H9 (cell line): ENCODE results near the gene PRDM11. TPM values are rescaled to one million over a fixed set of nuclear protein-coding genes. Genes with fewer than 3 reads are reported as not detected.

ENCODE experiments used
- DNase-seq: peaks from one replicate; pipeline ENCODE4 v3.0.0-alpha.2; 2017
- H2AFZ ChIP-seq: one replicate; pipeline ENCODE4 v1.6.1; 2013; ENCODE audit warnings: mild to moderate bottlenecking, low read length, control low read depth, moderate library complexity
- H2AK5ac ChIP-seq: 2 replicates; pipeline ENCODE4 v1.6.1; 2013; ENCODE audit warnings: low read length, control low read depth, mixed read lengths; ENCODE audit not compliant: insufficient read length
- H2BK120ac ChIP-seq: one replicate; pipeline ENCODE4 v1.6.1; 2013; ENCODE audit warnings: low read depth, mild to moderate bottlenecking, low read length, control low read depth, inconsistent platforms; ENCODE audit not compliant: poor library complexity, severe bottlenecking
- H2BK12ac ChIP-seq: 2 replicates; pipeline ENCODE4 v1.6.1; 2013; ENCODE audit warnings: low read length, control low read depth, mixed read lengths, low read depth; ENCODE audit not compliant: insufficient read length
- H2BK15ac ChIP-seq: 2 replicates; pipeline ENCODE4 v1.6.1; 2013; ENCODE audit warnings: low read depth, low read length, control low read depth
- H2BK20ac ChIP-seq: one replicate; pipeline ENCODE4 v1.6.1; 2013; ENCODE audit warnings: low read depth, mild to moderate bottlenecking, low read length, control low read depth, inconsistent platforms; ENCODE audit not compliant: poor library complexity, severe bottlenecking
- H2BK5ac ChIP-seq: 2 replicates; pipeline ENCODE4 v1.6.1; 2013; ENCODE audit warnings: low read length, control low read depth, mixed read lengths; ENCODE audit not compliant: insufficient read length
- H3K14ac ChIP-seq: 2 replicates; pipeline ENCODE4 v1.6.1; 2013; ENCODE audit warnings: low read length, control low read depth; ENCODE audit not compliant: insufficient read depth
- H3K18ac ChIP-seq: 2 replicates; pipeline ENCODE4 v1.6.1; 2013; ENCODE audit warnings: low read depth, mild to moderate bottlenecking, mixed read lengths, low read length, control low read depth; ENCODE audit not compliant: insufficient read length
- H3K23ac ChIP-seq: 2 replicates; pipeline ENCODE4 v1.6.1; 2013; ENCODE audit warnings: low read length, control low read depth, mixed read lengths, low read depth; ENCODE audit not compliant: insufficient read length
- H3K23me2 ChIP-seq: 2 replicates; pipeline ENCODE4 v1.6.1; 2013; ENCODE audit warnings: low read depth, mild to moderate bottlenecking, mixed read lengths, low read length, control low read depth; ENCODE audit not compliant: insufficient read length, poor library complexity, severe bottlenecking
- H3K27ac ChIP-seq: 2 replicates; pipeline ENCODE4 v1.5.1; 2013; ENCODE audit warnings: low read length, control low read depth, mixed read lengths, low read depth; ENCODE audit not compliant: insufficient read length
- H3K27me3 ChIP-seq: 2 replicates; pipeline ENCODE4 v1.6.1; 2013; ENCODE audit warnings: low read length, control low read depth, inconsistent platforms; ENCODE audit not compliant: insufficient read depth
- H3K4ac ChIP-seq: 2 replicates; pipeline ENCODE4 v1.6.1; 2013; ENCODE audit warnings: low read depth, mild to moderate bottlenecking, control low read depth, inconsistent platforms, low read length, moderate library complexity
- H3K4me1 ChIP-seq: 2 replicates; pipeline ENCODE4 v1.6.1; 2013; ENCODE audit warnings: low read length, control low read depth, inconsistent platforms; ENCODE audit not compliant: insufficient read depth
- H3K4me2 ChIP-seq: 2 replicates; pipeline ENCODE4 v1.6.1; 2013; ENCODE audit warnings: low read length, control low read depth, mixed read lengths; ENCODE audit not compliant: insufficient read length, insufficient read depth
- H3K56ac ChIP-seq: 2 replicates; pipeline ENCODE4 v1.6.1; 2013; ENCODE audit warnings: low read depth, mild to moderate bottlenecking, mixed read lengths, low read length, control low read depth; ENCODE audit not compliant: insufficient read length
- H3K79me1 ChIP-seq: 2 replicates; pipeline ENCODE4 v1.6.1; 2013; ENCODE audit warnings: low read depth, mild to moderate bottlenecking, moderate library complexity, low read length, control low read depth, inconsistent platforms; ENCODE audit not compliant: insufficient read depth, poor library complexity, severe bottlenecking
- H3K79me2 ChIP-seq: 2 replicates; pipeline ENCODE4 v1.6.1; 2013; ENCODE audit warnings: low read length, control low read depth, inconsistent platforms; ENCODE audit not compliant: insufficient read depth
- H3K9ac ChIP-seq: 2 replicates; pipeline ENCODE4 v1.6.1; 2013; ENCODE audit warnings: low read length, control low read depth, mixed read lengths; ENCODE audit not compliant: insufficient read length; ENCODE audit errors: extremely low read depth
- H3K9me3 ChIP-seq: one replicate; pipeline ENCODE4 v1.6.1; 2013; ENCODE audit warnings: low read depth, low read length, inconsistent platforms; ENCODE audit not compliant: control insufficient read depth
- H3T11ph ChIP-seq: one replicate; pipeline ENCODE4 v1.6.1; 2013; ENCODE audit warnings: mild to moderate bottlenecking, low read length, control low read depth, inconsistent platforms
- H4K20me1 ChIP-seq: one replicate; pipeline ENCODE4 v1.6.1; 2013; ENCODE audit not compliant: control insufficient read depth, insufficient read length, insufficient read depth
- H4K5ac ChIP-seq: 2 replicates; pipeline ENCODE4 v1.6.1; 2013; ENCODE audit warnings: low read depth, mild to moderate bottlenecking, mixed read lengths, low read length, control low read depth; ENCODE audit not compliant: insufficient read length
- H4K8ac ChIP-seq: replicated peaks from 2 replicates; pipeline ENCODE4 v1.6.1; 2013; ENCODE audit warnings: low read length, control low read depth, mixed read lengths, low read depth; ENCODE audit not compliant: insufficient read length
- H4K91ac ChIP-seq: 2 replicates; pipeline ENCODE4 v1.6.1; 2013; ENCODE audit warnings: low read depth, mild to moderate bottlenecking, moderate library complexity, mixed read lengths, low read length, control low read depth; ENCODE audit not compliant: insufficient read length
- H3K27ac Mint-ChIP-seq, 3 experiments: 2 replicates in 2 of 3; 3 replicates in 1 of 3; pipeline ENCODE4 v1.8.0; 2020 to 2021; ENCODE audit warnings: mixed read lengths in 3 of 3, mild to moderate bottlenecking in 1 of 3, moderate library complexity in 1 of 3
- H3K27me3 Mint-ChIP-seq: 2 replicates; pipeline ENCODE4 v1.8.0; 2021; ENCODE audit warnings: low read depth, mild to moderate bottlenecking, moderate library complexity, mixed read lengths
- H3K36me3 Mint-ChIP-seq, 3 experiments: 2 replicates in 2 of 3; 3 replicates in 1 of 3; pipeline ENCODE4 v1.8.0; 2020 to 2021; ENCODE audit warnings: low read depth in 3 of 3, mixed read lengths in 3 of 3; ENCODE audit not compliant: insufficient read depth in 1 of 3
- H3K4me1 Mint-ChIP-seq, 2 experiments: 2 replicates each; pipeline ENCODE4 v1.8.0; 2020; ENCODE audit warnings: mixed read lengths in 2 of 2
- H3K4me3 Mint-ChIP-seq, 2 experiments: 2 replicates in 1 of 2; 3 replicates in 1 of 2; pipeline ENCODE4 v1.8.0; 2020 to 2021; ENCODE audit warnings: mild to moderate bottlenecking in 2 of 2, mixed read lengths in 2 of 2, moderate library complexity in 1 of 2
- H3K9me3 Mint-ChIP-seq, 2 experiments: 2 replicates in 1 of 2; 3 replicates in 1 of 2; pipeline ENCODE4 v1.8.0; 2020; ENCODE audit warnings: mild to moderate bottlenecking in 2 of 2, mixed read lengths in 2 of 2, moderate library complexity in 1 of 2
- WGBS: extraction: QIAGEN DNeasy Blood & Tissue Kit; methylation state at CpG from one replicate; pipeline ENCODE4 v1.1.7; 2013; ENCODE audit warnings: missing lambda C conversion rate, low lambda C conversion rate, mixed read lengths; ENCODE audit not compliant: insufficient read length; ENCODE audit errors: extremely low coverage; 5-methylcytosine and 5-hydroxymethylcytosine counted together
- total RNA-seq: library from RNA; stranded (reverse); gene quantifications from 2 replicates; pipeline ENCODE4 v1.2.1, GENCODE V29; 2021
- TF ChIP-seq, protein P1 (sequence below): fragments of 200-600 bp; sonication (generic); conservative IDR thresholded peaks from 3 replicates; pipeline ENCODE4 v1.8.0; 2021; ENCODE audit warnings: antibody characterized with exemption, mild to moderate bottlenecking

PRDM11 gene
- total RNA-seq, 1 experiment from 2014 or later = 11.5 TPM

GRCh38 chr11:45143494-45143893 is 2.9 kb upstream of the PRDM11 start:
- WGBS = no CpG with 5 or more reads among the region's 2 CpGs
- peaks cover 4% of the 10 kb centered on the region for H3K79me1 ChIP-seq
- no peak overlapping the region for H3K9ac ChIP-seq
- H3K4ac ChIP-seq = no peak overlapping the region
- TF ChIP-seq, protein P1, sequence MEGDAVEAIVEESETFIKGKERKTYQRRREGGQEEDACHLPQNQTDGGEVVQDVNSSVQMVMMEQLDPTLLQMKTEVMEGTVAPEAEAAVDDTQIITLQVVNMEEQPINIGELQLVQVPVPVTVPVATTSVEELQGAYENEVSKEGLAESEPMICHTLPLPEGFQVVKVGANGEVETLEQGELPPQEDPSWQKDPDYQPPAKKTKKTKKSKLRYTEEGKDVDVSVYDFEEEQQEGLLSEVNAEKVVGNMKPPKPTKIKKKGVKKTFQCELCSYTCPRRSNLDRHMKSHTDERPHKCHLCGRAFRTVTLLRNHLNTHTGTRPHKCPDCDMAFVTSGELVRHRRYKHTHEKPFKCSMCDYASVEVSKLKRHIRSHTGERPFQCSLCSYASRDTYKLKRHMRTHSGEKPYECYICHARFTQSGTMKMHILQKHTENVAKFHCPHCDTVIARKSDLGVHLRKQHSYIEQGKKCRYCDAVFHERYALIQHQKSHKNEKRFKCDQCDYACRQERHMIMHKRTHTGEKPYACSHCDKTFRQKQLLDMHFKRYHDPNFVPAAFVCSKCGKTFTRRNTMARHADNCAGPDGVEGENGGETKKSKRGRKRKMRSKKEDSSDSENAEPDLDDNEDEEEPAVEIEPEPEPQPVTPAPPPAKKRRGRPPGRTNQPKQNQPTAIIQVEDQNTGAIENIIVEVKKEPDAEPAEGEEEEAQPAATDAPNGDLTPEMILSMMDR = no peak
- H3T11ph ChIP-seq = no peak overlapping the region
- no peak overlapping the region for H4K91ac ChIP-seq
- no peaks in the 10 kb centered on the region; the same call in 1 of the 2 replicates for H3K79me2 ChIP-seq
- no peak overlapping the region for H2BK15ac ChIP-seq
- no peak overlapping the region for H2BK12ac ChIP-seq
- H4K20me1 ChIP-seq = no peaks in the 10 kb centered on the region
- no peak overlapping the region for H2AK5ac ChIP-seq
- H2AFZ ChIP-seq = no peak overlapping the region
- no peak overlapping the region for H3K23ac ChIP-seq
- H3K4me1 Mint-ChIP-seq = peaks cover 17% of the 10 kb centered on the region in 2 experiments
- H3K27ac Mint-ChIP-seq = no peak overlapping the region
- no peak overlapping the region for H3K56ac ChIP-seq
- H3K4me3 Mint-ChIP-seq = no peak overlapping the region
- H3K27me3 Mint-ChIP-seq = peaks cover 70% of the 10 kb centered on the region
- peaks cover 13% of the 10 kb centered on the region for H3K23me2 ChIP-seq
- no peak for DNase-seq
- no peak overlapping the region for H4K8ac ChIP-seq
- no peaks in the 10 kb centered on the region for H3K36me3 Mint-ChIP-seq
- H2BK5ac ChIP-seq = no peak overlapping the region
- no peak overlapping the region for H3K4me2 ChIP-seq
- no peak overlapping the region for H3K14ac ChIP-seq
- no peaks in the 10 kb centered on the region; the same call in 1 of the 2 replicates for H3K27me3 ChIP-seq
- no peak overlapping the region for H3K18ac ChIP-seq
- no peak overlapping the region for H2BK120ac ChIP-seq
- H3K27ac ChIP-seq = no peak overlapping the region
- H2BK20ac ChIP-seq = no peak overlapping the region
- no peaks in the 10 kb centered on the region; a peak in 1 of 5 replicates for H3K9me3 Mint-ChIP-seq
- H4K5ac ChIP-seq = no peak overlapping the region
- peaks cover 6% of the 10 kb centered on the region; the same call in 1 of the 2 replicates for H3K4me1 ChIP-seq
- H3K9me3 ChIP-seq = no peaks in the 10 kb centered on the region
